Erythroblast (primary cell): ENCODE measurements around the gene RAB15.

Experiments used
- GATA1 ChIP-seq: IDR thresholded peaks from 2 replicates; pipeline ENCODE4 v1.6.1; 2011; ENCODE audit warnings: low read depth, mild to moderate bottlenecking, control low read depth, low read length, moderate library complexity
- POLR2A ChIP-seq: IDR thresholded peaks from 2 replicates; pipeline ENCODE4 v1.6.1; 2011; ENCODE audit warnings: mild to moderate bottlenecking, low read length

- no peak for TF ChIP-seq POLR2A
- TF ChIP-seq GATA1, result no peak
Observed at GRCh38 chr14:64930085-64930843, 41.9 kb downstream of the RAB15 start.
